Gastroesophageal sphincter (tissue), 4 donors: Measurements from ENCODE around the gene NOC2L. TPM values are rescaled to one million over a fixed set of nuclear protein-coding genes. Genes with fewer than 3 reads are reported as not detected.
A peak's percentile ranks its signal among the peaks of the same experiment; 100 is the strongest.

Experiments
- ATAC-seq: fragments of 150-250 bp; one replicate; pipeline ENCODE4 v1.9.1; 2016; ENCODE audit warnings: mild to moderate bottlenecking, moderate library complexity
- H3K27ac ChIP-seq, 4 donors: fragments of 200-600 bp; sonication (generic) in 3 of 4; 1 replicate in 3 of 4; 2 replicates in 1 of 4; pipeline ENCODE4 v1.5.1; 2016 to 2019
- H3K27me3 ChIP-seq: fragments of 200-600 bp; sonication (generic); one replicate; pipeline ENCODE4 v1.5.1; 2019
- H3K36me3 ChIP-seq, 2 donors: fragments of 200-600 bp; sonication (generic); one replicate each; pipeline ENCODE4 v1.5.1; 2019; ENCODE audit warnings: control low read depth in 1 of 2
- H3K4me1 ChIP-seq, 3 donors: fragments of 200-600 bp; sonication (generic); 1 replicate in 2 of 3; 2 replicates in 1 of 3; pipeline ENCODE4 v1.5.1; 2016 to 2019; ENCODE audit warnings: control low read depth in 2 of 3
- H3K4me3 ChIP-seq, 2 donors: fragments of 200-600 bp; sonication (generic); one replicate each; pipeline ENCODE4 v1.5.1; 2019; ENCODE audit warnings: mild to moderate bottlenecking in 1 of 2, moderate library complexity in 1 of 2
- H3K9me3 ChIP-seq, 3 donors: fragments of 200-600 bp; sonication (generic); one replicate each; pipeline ENCODE4 v1.5.1; 2017 to 2019; ENCODE audit warnings: control low read depth in 2 of 3
- CTCF ChIP-seq, 4 experiments: fragments of 200-600 bp in 2 of 4; fragments of 450-650 bp in 2 of 4; sonication (generic) in 1 of 4; IDR thresholded peaks; one replicate each; pipeline ENCODE4 v1.5.1; 2017 to 2019; ENCODE audit warnings: antibody characterized with exemption in 4 of 4, mild to moderate bottlenecking in 2 of 4, moderate library complexity in 2 of 4
- EP300 ChIP-seq: sonication (generic); formaldehyde crosslinking; IDR thresholded peaks from one replicate; pipeline ENCODE4 v1.6.1; 2017; ENCODE audit warnings: antibody characterized with exemption, mild to moderate bottlenecking
- POLR2A ChIP-seq, 2 donors: fragments of 450-650 bp; IDR thresholded peaks; one replicate each; pipeline ENCODE4 v1.6.1; 2017; ENCODE audit warnings: antibody characterized with exemption in 2 of 2, mild to moderate bottlenecking in 2 of 2, moderate library complexity in 1 of 2
- POLR2AphosphoS5 ChIP-seq: sonication (generic); formaldehyde crosslinking; IDR thresholded peaks from one replicate; pipeline ENCODE4 v1.6.1; 2017; ENCODE audit warnings: antibody characterized with exemption
- WGBS, 2 donors: methylation state at CpG; one replicate each; pipeline ENCODE4 v1.1.5; 2018; ENCODE audit warnings: low coverage in 1 of 2; 5-methylcytosine and 5-hydroxymethylcytosine counted together
- total RNA-seq, 4 donors: library from RNA; depleted of rRNA; stranded (reverse); fragments of >200 nt; gene quantifications; one replicate each; pipeline ENCODE4 v1.1.0, GENCODE V29; 2016

The NOC2L gene
- total RNA-seq, 4 donors from 2014 or later, result 36.3 to 54.1 (median 45.2) TPM

GRCh38 chr1:941588-942383 lies 17.3 kb downstream of the NOC2L start:
- TF ChIP-seq CTCF (IDR thresholded peaks at IDR 0.05), result no peak
- peak; percentile 21 for TF ChIP-seq POLR2AphosphoS5
- peaks cover 0 to 66% (median 45%) of the 10 kb centered on the region in 3 donors for H3K4me1 ChIP-seq
- peak overlapping the region in 3 of 4 donors; percentile 67 to 79 (median 78) for H3K27ac ChIP-seq
- peaks cover 71% of the 10 kb centered on the region for H3K27me3 ChIP-seq
- H3K4me3 ChIP-seq, result peak overlapping the region; percentile 1 to 47
- WGBS, 2 donors, result 0% methylated on average over 1 to 6 of the region's 98 CpGs
- no peaks in the 10 kb centered on the region for H3K9me3 ChIP-seq
- peak; percentile 62 for ATAC-seq
- H3K36me3 ChIP-seq, result peaks cover 0 to 26% of the 10 kb centered on the region in 2 donors

- no peak for ATAC-seq
Measured at GRCh38 chr1:941015-941587, 18.0 kb downstream of the NOC2L start.

GRCh38 chr1:940107-941014 lies 18.7 kb downstream of the NOC2L start:
- H3K4me1 ChIP-seq, result peaks cover 0 to 73% (median 50%) of the 10 kb centered on the region in 3 donors

More at GRCh38 chr1:941015-941587, 18.0 kb downstream of the NOC2L start:
- TF ChIP-seq POLR2AphosphoS5 (no peak), CTCF (IDR thresholded peaks at IDR 0.05) (no peak), EP300 (no peak), POLR2A (IDR thresholded peaks at IDR 0.05) (no peak)
- Histone ChIP-seq H3K27ac (peak overlapping the region in 3 of 4 donors; percentile 67 to 79 (median 78)), H3K4me3 (peak overlapping the region in 1 of 2 donors; percentile 47), H3K9me3 (no peaks in the 10 kb centered on the region), H3K4me1 (peaks cover 0 to 67% (median 45%) of the 10 kb centered on the region in 3 donors), H3K36me3 (peaks cover 0 to 20% of the 10 kb centered on the region in 2 donors), H3K27me3 (peaks cover 78% of the 10 kb centered on the region)
- WGBS, 2 donors, result no CpG with 5 or more reads among the region's 36 CpGs

More at GRCh38 chr1:940107-941014, 18.7 kb downstream of the NOC2L start:
- H3K27ac ChIP-seq, result peak overlapping the region in 3 of 4 donors; percentile 67 to 79 (median 78)
- 0% methylated on average over 1 of the region's 86 CpGs; no CpG with 5 or more reads in 1 of the 2 donors for WGBS, 2 donors
- H3K4me3 ChIP-seq, result peak overlapping the region in 1 of 2 donors; percentile 47
- TF ChIP-seq POLR2A (IDR thresholded peaks at IDR 0.05) (no peak), EP300 (no peak), POLR2AphosphoS5 (peak; percentile 59), CTCF (IDR thresholded peaks at IDR 0.05) (peak in 2 of 4 experiments; percentile 20 to 30)
- H3K36me3 ChIP-seq, result peaks cover 0 to 12% of the 10 kb centered on the region in 2 donors
- H3K9me3 ChIP-seq, result no peaks in the 10 kb centered on the region
- H3K27me3 ChIP-seq, result peaks cover 85% of the 10 kb centered on the region
- peak; percentile 40 for ATAC-seq
